ENCODE data around the gene ZFPM1. TPM values are rescaled to one million over a fixed set of nuclear protein-coding genes. Genes with fewer than 3 reads are reported as not detected.

ZFPM1 gene
- total and polyA plus RNA-seq, 7 experiments from 2014 or later = 0.15 to 28.1 (median 13.5) TPM

- peaks cover 0 to 17% (median 0%) of the 10 kb centered on the region in 5 donors for H3K27me3 Mint-ChIP-seq
- Histone ChIP-seq H3K4me3 (ENCODE audit: low read length) (no peak overlapping the region), H3K9me3 (ENCODE audit: control insufficient read depth in 2 of 3, low read length in 3 of 3) (no peaks in the 10 kb centered on the region), H3K27me3 (ENCODE audit: control insufficient read depth in 2 of 2, insufficient read depth in 2 of 2, low read length in 2 of 2) (no peaks in the 10 kb centered on the region), H3K27ac (ENCODE audit: low read depth, low read length) (no peak overlapping the region), H3K36me3 (ENCODE audit: control insufficient read depth in 2 of 3, insufficient read depth in 3 of 3, low read length in 3 of 3) (no peaks in the 10 kb centered on the region), H3K4me1 (ENCODE audit: control insufficient read depth in 2 of 2, insufficient read depth in 2 of 2, low read length in 2 of 2) (peaks cover 5 to 7% of the 10 kb centered on the region in 2 donors)
- ATAC-seq (no peak), DNase-seq (no peak)
- ChIA-PET POLR2A (interaction anchor here (0.6 kb wide), 1 partner anchor 456 kb away, joined by 3 read pairs; no protein-coding TSS in a partner anchor), CTCF (interaction anchor here (1.2 to 1.4 kb wide), 2 partner anchors 9 to 11 kb away, joined by 3 read pairs; no protein-coding TSS in a partner anchor)
- peaks cover 0 to 14% (median 5%) of the 10 kb centered on the region in 7 donors for H3K4me1 Mint-ChIP-seq
- H3K27ac Mint-ChIP-seq = no peak overlapping the region
- no peaks in the 10 kb centered on the region for H3K9me3 Mint-ChIP-seq
- H3K4me3 Mint-ChIP-seq = peak overlapping the region in 3 of 10 donors; percentile 13 to 75 (median 16)
- intact Hi-C loops (cut with micrococcal nuclease) = no loop called here
- no peaks in the 10 kb centered on the region for H3K36me3 Mint-ChIP-seq
Measured at GRCh38 chr16:88428616-88429386, 24.3 kb upstream of the ZFPM1 start.

GRCh38 chr16:88429387-88430184 lies 23.5 kb upstream of the ZFPM1 start:
- Histone ChIP-seq H3K27ac (ENCODE audit: low read depth, low read length) (peak overlapping the region; percentile 57), H3K4me3 (ENCODE audit: low read length) (peak overlapping the region; percentile 37), H3K9me3 (ENCODE audit: control insufficient read depth in 2 of 3, low read length in 3 of 3) (no peaks in the 10 kb centered on the region), H3K4me1 (ENCODE audit: control insufficient read depth in 2 of 2, insufficient read depth in 2 of 2, low read length in 2 of 2) (peaks cover 5 to 7% of the 10 kb centered on the region in 2 donors), H3K36me3 (ENCODE audit: control insufficient read depth in 2 of 3, insufficient read depth in 3 of 3, low read length in 3 of 3) (no peaks in the 10 kb centered on the region), H3K27me3 (ENCODE audit: control insufficient read depth in 2 of 2, insufficient read depth in 2 of 2, low read length in 2 of 2) (no peaks in the 10 kb centered on the region)
- Mint-ChIP-seq H3K9me3 (no peaks in the 10 kb centered on the region), H3K36me3 (no peaks in the 10 kb centered on the region), H3K4me3 (peak overlapping the region in 9 of 10 donors; percentile 56 to 79 (median 63)), H3K27ac (no peak overlapping the region), H3K4me1 (peaks cover 0 to 14% (median 3%) of the 10 kb centered on the region in 7 donors), H3K27me3 (peaks cover 0 to 17% (median 0%) of the 10 kb centered on the region in 5 donors)
- ATAC-seq (no peak), DNase-seq (no peak)
- ChIA-PET CTCF (interaction anchor here (1.2 kb wide), 1 partner anchor 10 kb away, joined by 3 read pairs; no protein-coding TSS in a partner anchor), POLR2A (interaction anchor here (0.6 kb wide), 1 partner anchor 456 kb away, joined by 3 read pairs; no protein-coding TSS in a partner anchor)
- intact Hi-C loops (cut with micrococcal nuclease) = loop anchor here in 1 of 2 donors (1.0 kb wide), 1 partner anchor 24 kb away; the partner anchor contains the start of gene ZFPM1

GRCh38 chr16:88430185-88430523 lies 22.9 kb upstream of the ZFPM1 start:
- ATAC-seq = peak; percentile 33
- CTCF ChIA-PET = interaction anchor here (1.2 kb wide), 1 partner anchor 9 kb away, joined by 3 read pairs; no protein-coding TSS in a partner anchor
- Mint-ChIP-seq H3K27ac (no peak overlapping the region), H3K9me3 (no peaks in the 10 kb centered on the region), H3K4me3 (peak overlapping the region in 9 of 10 donors; percentile 29 to 79 (median 62)), H3K27me3 (peaks cover 0 to 13% (median 0%) of the 10 kb centered on the region in 5 donors), H3K4me1 (peaks cover 0 to 12% (median 2%) of the 10 kb centered on the region in 7 donors), H3K36me3 (no peaks in the 10 kb centered on the region)
- Histone ChIP-seq H3K9me3 (ENCODE audit: control insufficient read depth in 2 of 3, low read length in 3 of 3) (no peaks in the 10 kb centered on the region), H3K27ac (ENCODE audit: low read depth, low read length) (peak overlapping the region; percentile 57), H3K36me3 (ENCODE audit: control insufficient read depth in 2 of 3, insufficient read depth in 3 of 3, low read length in 3 of 3) (no peaks in the 10 kb centered on the region), H3K4me1 (ENCODE audit: control insufficient read depth in 2 of 2, insufficient read depth in 2 of 2, low read length in 2 of 2) (peaks cover 5 to 7% of the 10 kb centered on the region in 2 donors), H3K4me3 (ENCODE audit: low read length) (peak overlapping the region; percentile 37), H3K27me3 (ENCODE audit: control insufficient read depth in 2 of 2, insufficient read depth in 2 of 2, low read length in 2 of 2) (no peaks in the 10 kb centered on the region)
- DNase-seq = peak in 2 of 9 donors; percentile 21 to 26
- intact Hi-C loops (cut with micrococcal nuclease) = loop anchor here in 1 of 2 donors (1.0 kb wide), 1 partner anchor 23 kb away; the partner anchor contains the start of gene ZFPM1
- POLR2A ChIA-PET = no interaction called here

GRCh38 chr16:88430524-88431446 lies 22.3 kb upstream of the ZFPM1 start:
- Mint-ChIP-seq H3K4me3 (peak overlapping the region; percentile 24 to 79 (median 64)), H3K4me1 (peaks cover 0 to 11% (median 0%) of the 10 kb centered on the region in 7 donors), H3K27me3 (peaks cover 0 to 10% (median 0%) of the 10 kb centered on the region in 5 donors), H3K36me3 (no peaks in the 10 kb centered on the region), H3K27ac (peak overlapping the region in 2 of 9 donors; percentile 34 to 41), H3K9me3 (no peaks in the 10 kb centered on the region)
- ATAC-seq = peak; percentile 58
- Histone ChIP-seq H3K4me1 (ENCODE audit: control insufficient read depth in 2 of 2, insufficient read depth in 2 of 2, low read length in 2 of 2) (peaks cover 5 to 7% of the 10 kb centered on the region in 2 donors), H3K27me3 (ENCODE audit: control insufficient read depth in 2 of 2, insufficient read depth in 2 of 2, low read length in 2 of 2) (no peaks in the 10 kb centered on the region), H3K9me3 (ENCODE audit: control insufficient read depth in 2 of 3, low read length in 3 of 3) (no peaks in the 10 kb centered on the region), H3K27ac (ENCODE audit: low read depth, low read length) (peak overlapping the region; percentile 57), H3K4me3 (ENCODE audit: low read length) (peak overlapping the region; percentile 51), H3K36me3 (ENCODE audit: control insufficient read depth in 2 of 3, insufficient read depth in 3 of 3, low read length in 3 of 3) (no peaks in the 10 kb centered on the region)
- DNase-seq = peak in 7 of 9 donors; percentile 34 to 55 (median 45)
- ChIA-PET CTCF (interaction anchor here (0.8 kb wide), 1 partner anchor 8 kb away, joined by 5 read pairs; no protein-coding TSS in a partner anchor), POLR2A (no interaction called here)
- intact Hi-C loops (cut with micrococcal nuclease) = loop anchor here in 1 of 2 donors (1.0 kb wide), 1 partner anchor 23 kb away; the partner anchor contains the start of gene ZFPM1

GRCh38 chr16:88431651-88432050 lies 21.4 kb upstream of the ZFPM1 start:
- no peaks in the 10 kb centered on the region for H3K9me3 ChIP-seq (ENCODE audit: control insufficient read depth in 2 of 3, low read length in 3 of 3)
- Mint-ChIP-seq H3K27me3 (peaks cover 0 to 10% (median 0%) of the 10 kb centered on the region in 5 donors), H3K9me3 (no peaks in the 10 kb centered on the region), H3K36me3 (no peaks in the 10 kb centered on the region), H3K4me1 (peaks cover 0 to 11% (median 0%) of the 10 kb centered on the region in 7 donors), H3K27ac (peak overlapping the region in 4 of 9 donors; percentile 34 to 57 (median 40)), H3K4me3 (peak overlapping the region; percentile 34 to 79 (median 64))
- DNase-seq = no peak
- ChIA-PET POLR2A (no interaction called here), CTCF (no interaction called here)
- intact Hi-C loops (cut with micrococcal nuclease) = no loop called here
- H3K4me3 ChIP-seq (ENCODE audit: low read length) = no peak overlapping the region
- H3K27me3 ChIP-seq (ENCODE audit: control insufficient read depth in 2 of 2, insufficient read depth in 2 of 2, low read length in 2 of 2) = no peaks in the 10 kb centered on the region
- no peak for ATAC-seq
- peaks cover 5 to 7% of the 10 kb centered on the region in 2 donors for H3K4me1 ChIP-seq (ENCODE audit: control insufficient read depth in 2 of 2, insufficient read depth in 2 of 2, low read length in 2 of 2)
- H3K36me3 ChIP-seq (ENCODE audit: control insufficient read depth in 2 of 3, insufficient read depth in 3 of 3, low read length in 3 of 3) = no peaks in the 10 kb centered on the region
- no peak overlapping the region for H3K27ac ChIP-seq (ENCODE audit: low read depth, low read length)

Measured in naive thymus-derived CD4-positive, alpha-beta T cell (primary cell).